ENCODE measurements around the gene HACL1.
A peak's percentile ranks its signal among the peaks of the same experiment; 100 is the strongest.
"Not testable (repeated sequence)": the region's sequence is repeated elsewhere in the genome, so short reads cannot be mapped to it uniquely, and the experiment has no call there.

The HACL1 gene

DNA sequence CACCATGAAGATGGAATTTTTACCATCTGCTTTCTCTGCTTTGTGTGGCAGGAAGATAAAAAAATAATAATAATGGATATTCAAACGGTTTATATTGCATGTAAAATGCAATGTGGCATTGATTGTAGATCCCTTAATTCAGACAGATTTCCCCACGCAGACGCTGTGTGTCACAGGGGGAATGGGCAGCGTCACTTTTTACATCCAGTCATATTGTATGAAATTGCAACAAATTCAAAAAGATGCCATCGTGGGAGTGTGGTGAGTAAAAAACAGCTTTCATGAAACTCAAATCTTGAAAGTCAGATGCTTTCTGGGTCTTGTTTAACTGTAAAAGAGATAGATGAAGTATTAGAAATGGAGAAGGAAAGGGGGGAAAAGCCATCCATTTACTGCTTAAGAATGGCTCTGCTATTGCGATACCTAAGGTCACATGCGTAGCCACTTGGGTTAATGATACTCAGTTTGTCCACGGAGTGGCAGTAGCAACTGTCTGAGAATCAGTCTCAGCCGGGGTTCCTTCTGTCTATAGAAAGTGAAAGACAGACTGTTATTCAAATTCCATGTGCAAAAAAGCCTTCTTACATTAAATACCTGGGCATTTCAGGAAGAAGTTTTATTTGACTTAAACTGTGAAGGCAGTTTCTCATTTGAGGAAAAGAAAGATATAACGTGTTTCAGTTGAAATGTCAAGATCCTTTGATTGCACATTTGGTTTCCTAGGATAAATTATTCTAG is 28.7 kb upstream of the HACL1 start:
- DNase-seq = peak; percentile 65

DNA sequence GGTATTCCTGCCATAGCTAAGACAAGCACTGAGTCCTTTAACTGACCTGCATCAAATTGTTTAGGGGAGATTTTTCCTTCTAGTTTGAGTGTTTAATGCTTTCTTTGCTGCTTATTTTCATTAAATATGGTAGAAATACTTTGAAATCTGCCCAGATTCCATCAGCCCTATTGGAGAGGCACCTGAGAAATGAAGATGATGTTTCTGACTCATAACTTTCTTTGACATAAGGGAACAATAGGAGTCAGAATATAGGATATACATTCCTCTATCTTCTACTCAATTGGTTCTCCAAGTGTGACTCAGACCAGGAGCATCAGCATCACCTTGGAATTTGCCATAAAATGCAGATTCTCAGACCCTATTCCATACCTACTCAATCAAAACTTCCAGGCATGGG is 27.6 kb upstream of the HACL1 start:
- DNase-seq = no peak

DNA sequence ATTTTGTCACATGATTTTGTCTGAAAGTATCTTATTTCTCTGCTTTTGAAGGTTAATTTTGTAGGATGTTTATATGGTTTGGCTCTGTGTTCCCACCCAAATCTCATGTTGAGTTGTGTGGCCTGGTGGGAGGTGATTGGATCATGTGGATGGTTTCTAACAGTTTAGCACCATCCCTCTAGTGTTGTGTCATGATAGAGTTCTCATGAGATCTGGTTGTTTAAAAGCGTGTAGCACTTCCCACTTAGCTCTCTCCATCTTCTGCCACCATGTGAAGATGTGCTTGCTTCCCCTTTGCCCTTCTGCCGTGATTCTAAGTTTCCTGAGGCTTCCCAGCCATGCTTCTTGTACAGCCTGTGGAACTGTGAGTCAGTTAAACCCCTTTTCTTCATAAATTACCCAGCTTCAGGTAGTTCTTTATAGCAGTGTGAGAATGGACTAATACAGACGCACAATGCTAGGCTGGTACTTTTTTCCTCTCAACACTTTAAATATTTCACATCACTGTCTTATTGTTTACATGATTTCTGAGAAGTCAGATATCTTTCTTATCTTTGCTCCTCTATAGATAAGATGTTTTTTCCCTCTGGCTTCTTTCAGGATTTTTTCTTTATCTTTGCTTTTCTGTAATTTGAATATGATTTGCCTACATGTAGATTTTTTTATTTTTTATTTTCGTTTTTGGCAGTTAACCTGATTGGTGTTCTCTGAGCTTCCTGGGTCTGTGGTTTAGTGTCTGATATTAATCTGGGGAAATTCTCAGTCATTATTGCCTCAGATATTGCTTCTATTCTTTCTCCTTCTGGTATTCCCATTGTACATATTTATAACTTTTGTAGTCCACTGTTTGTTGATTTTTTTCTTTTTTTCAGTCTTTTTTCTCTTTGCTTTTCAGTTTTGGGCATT is 22.4 kb upstream of the HACL1 start:
- DNase-seq = no peak

DNA sequence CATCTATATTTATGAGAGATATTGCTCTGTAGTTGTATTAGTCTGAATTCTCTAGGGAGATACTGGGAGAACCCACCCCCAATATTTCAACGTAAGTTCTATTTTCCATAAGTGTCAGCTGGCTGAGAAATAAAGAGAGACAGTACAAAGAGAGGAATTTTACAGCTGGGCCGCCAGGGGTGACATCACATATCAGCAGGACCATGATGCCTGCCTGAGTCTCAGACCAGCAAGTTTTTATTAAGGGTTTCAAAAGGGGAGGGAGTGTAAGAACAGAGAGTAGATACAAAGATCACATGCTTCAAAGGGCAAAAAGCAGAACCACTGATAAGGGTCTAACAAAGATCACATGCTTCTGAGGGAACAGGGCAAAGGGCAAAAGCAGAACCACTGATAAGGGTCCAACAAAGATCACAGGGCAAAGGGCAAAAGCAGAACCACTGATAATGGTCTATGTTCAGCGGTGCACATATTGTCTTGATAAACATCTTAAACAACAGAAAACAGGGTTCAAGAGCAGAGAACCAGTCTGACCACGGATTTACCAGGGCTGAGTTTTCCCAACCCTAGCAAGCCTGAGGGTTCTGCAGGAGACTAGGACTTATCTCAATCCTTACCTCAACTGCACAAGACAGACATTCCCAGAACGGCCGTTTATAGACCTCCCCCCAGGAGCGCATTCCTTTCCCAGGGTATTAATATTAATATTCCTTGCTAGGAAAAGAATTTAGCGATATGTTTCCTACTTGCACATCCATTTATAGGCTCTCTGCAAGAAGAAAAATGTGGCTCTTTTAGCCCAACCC is 18.5 kb upstream of the HACL1 start:
- not testable (repeated sequence) for DNase-seq

DNA sequence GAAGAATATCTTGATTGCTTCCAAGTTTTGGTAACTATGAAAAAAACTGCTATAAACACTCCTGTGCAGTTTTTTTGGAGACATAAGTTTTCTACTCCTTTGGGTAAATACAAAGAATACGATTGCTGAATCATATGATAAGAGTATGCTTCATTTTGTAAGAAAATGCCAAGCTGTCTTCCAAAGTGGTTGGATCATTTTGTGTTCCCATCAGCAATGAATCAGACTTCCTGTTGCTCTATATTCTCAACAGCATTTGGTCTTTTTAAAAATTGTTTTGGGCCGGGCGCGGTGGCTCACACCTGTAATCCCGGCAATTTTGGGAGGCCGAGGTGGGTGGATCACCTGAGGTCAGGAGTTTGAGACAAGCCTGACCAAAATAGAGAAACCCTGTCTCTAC is 14.7 kb upstream of the HACL1 start:
- no peak for DNase-seq

DNA sequence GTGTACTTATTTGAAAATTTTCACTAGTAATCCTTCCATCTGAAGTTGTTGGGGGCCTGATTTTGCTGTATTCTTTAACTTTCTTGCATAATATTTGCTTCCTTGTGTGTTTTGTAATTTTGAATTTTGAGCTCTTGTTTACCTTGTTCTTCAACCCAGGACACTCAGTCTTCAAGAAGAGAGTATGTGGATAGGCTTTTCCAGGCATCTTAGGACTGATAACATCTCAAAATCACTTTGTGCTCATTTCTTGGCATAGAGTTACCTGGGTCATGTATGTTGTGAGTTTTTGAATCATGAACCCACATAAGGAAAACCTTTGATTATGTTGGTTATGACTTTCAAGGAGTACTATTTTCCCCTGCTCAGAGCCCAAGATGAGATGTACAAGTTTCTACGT is 13.6 kb upstream of the HACL1 start:
- no peak for DNase-seq

DNA sequence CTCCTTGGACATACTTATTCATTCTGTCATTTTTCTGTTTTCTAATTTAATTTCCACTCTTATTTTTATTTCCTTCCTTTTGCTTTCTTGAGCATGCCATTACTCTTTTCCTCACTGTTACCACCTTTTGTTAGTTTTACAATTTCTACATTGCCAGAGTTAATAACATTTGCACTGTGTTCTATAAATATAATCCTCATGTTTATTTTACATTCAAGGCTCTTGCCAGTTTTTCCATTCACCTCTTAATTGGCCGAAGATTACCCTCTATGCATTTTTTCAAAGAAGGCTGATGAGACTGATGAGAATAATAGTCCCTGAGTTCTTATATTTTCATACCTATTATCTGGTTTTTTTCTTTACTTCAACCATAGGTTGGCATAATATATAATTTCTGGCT is 10.6 kb upstream of the HACL1 start:
- no peak for DNase-seq

DNA sequence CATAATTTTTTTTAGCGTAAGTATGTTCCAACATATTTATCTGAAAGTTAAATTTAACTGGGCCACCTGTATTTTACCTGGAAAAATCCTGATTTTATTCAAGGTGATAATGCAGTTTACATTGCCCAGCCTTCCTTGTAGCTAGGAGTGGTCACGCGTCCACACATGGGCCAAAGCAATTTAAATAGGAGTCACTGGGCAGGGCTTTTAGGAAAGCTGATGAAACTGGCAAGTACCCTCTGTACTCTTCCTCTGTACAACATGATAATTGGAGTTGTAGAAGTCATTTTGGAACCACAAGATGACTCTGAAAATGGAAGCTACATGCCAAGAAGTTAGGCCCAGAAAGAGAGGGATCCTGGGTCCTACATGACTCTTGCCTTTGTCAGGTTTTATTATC is 9.6 kb upstream of the HACL1 start:
- no peak for DNase-seq

DNA sequence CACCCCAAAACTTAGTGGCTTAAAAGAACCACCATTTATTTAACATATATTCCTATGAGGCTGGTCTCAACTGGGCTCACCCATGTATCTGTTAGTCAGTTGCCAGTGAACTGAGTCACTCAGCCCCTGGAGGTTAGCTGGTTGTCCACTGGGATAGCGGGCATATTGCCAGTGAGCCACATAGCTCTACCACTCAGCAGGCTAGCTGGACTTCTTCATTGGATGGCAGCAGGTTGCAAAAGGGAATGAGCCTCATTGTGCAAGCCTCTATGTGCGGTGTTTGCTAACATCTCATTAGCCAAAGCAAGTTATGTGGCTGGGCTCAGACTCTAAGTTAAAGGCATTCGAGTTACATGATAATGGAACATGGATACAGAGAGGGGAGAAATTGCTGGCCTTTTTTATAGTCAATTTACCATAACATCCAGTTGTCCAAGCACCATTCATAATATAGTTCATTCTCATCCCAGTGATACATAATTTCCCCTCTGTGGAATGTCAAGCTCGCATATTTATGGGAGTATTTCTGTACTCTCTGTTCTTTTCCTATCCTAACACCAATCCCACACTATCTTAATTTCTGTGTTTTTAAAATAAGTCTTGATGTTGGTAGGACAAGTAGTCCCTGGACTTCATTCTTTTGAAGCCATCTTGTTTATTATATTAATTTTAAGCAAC is 8.9 kb upstream of the HACL1 start:
- no peak for DNase-seq

DNA sequence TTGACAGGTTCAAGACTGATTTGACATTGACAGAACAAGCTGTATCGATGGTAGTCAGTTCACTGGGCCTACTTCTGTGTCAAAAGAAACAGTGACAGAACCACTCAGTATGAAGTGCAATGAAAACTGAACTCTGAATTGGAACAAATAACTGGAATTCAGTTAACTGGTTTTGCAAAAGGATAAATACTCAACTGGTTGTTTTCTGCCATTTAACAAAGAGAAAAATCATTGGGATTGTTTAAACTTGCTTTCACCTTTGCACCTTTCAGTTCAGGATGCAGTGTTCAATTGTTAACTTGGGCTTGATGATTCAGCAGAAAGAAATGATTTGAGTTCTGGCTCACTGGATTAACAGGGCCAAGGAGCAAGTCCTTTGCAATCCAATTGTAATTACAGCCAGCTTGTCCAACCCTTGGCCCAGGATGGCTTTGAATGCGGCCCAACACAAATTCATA is 5.1 kb upstream of the HACL1 start:
- DNase-seq = no peak

DNA sequence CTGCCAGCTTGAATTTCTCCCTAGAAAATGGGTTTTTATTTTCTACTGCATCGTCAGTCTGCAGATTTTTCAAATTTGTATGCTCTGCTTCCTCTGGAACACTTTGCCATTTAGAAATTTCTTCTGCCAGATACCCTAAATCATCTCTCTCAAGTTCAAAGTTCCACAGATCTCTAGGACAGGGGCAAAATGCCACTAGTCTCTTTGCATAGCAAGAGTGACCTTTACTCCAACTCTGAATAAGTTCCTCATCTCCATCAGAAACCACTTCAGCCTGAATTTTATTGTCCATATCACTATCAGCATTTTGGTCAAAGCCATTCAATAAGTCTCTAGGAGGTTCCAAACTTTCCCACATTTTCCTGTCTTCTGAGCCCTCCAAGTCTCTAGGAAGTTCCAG is 3.2 kb upstream of the HACL1 start:
- DNase-seq = not testable (repeated sequence)

DNA sequence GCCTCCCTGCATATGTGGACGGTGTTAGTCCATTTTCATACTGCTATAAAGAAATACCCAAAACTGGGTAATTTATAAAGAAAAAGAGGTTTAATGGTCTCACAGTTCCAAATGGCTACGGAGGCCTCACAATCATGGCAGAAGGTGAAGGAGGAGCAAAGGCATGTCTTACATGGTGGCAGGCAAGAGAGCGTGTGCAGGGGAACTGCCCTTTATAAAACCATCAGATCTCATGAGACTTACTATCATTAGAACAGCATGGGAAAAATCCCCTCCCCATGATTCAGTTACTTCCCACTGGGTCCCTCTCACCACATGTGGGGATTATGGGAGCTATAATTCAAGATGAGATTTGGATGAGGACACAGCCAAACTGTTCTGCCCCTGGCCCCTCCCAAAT is 1.4 kb upstream of the HACL1 start:
- not testable (repeated sequence) for DNase-seq

DNA sequence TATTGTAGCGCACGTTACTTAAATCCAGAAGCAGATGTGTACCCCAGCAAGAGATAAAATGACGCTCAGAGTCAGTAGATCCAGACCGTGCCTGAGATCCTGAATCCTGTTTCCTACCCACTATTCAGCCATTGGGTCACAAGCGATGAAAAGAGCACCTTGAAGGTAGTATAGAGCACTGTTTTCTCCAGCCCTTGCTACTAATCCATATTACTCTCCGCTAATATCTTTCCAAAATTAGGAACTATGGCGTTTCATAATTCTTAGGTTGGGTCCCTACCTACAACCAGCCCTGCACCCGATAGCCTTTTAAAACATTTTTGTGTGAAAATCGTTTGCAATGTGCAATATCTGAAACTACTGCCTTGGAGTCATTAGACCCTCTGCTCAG is 772 bp upstream of the HACL1 start:
- no peak for DNase-seq

DNA sequence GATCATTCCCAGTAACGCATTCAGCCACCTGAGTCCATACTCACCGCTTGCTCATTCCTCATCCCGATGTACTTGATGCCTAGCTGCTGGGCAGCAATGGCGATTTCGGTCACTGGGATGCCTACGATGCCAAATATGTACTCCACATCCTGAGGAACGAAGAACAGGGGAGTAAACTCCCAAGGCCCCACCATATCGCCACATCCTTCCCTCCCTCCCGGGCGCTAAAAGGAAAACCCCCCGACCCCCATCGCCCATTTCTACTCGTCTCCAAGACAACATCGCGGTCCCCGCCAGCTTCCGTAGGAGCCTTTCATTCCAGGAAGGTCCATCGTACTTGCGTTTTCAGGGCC is 347 bp downstream of the HACL1 start:
- DNase-seq = no peak

DNA sequence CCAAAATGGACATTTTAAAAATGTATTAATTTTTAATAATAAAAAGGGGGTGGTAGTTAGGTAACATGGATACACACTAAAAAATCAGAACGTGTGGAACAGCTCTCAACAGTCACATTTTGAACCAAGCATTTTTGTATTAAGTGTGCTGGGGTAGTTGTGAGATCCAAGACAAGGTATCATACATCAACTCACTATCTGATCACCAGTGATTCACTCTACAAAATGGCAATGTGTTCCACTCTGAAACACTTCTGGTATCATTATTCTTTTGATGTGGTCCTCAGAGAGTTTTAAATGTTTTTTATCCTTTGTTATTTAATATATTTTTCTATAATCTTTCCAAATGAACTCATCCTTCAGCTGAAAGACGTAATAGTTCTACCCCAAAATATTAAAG is 5.4 kb downstream of the HACL1 start:
- DNase-seq = no peak

DNA sequence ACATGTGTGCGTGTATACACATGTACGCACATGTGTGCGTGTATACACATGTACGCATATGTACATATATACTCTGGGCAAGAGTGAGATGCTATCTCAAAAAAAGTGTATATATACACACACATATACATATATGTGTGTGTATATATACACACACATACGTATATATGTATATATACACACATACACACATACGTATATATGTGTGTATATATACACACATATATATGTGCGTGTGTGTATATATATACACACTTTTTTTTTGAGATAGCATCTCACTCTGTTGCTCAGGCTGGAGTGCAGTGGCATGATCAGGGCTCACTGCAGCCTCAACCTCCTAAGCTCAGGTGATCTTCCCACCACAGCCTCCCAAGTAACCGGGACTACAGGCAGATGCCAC is 8.4 kb downstream of the HACL1 start:
- DNase-seq = no peak

DNA sequence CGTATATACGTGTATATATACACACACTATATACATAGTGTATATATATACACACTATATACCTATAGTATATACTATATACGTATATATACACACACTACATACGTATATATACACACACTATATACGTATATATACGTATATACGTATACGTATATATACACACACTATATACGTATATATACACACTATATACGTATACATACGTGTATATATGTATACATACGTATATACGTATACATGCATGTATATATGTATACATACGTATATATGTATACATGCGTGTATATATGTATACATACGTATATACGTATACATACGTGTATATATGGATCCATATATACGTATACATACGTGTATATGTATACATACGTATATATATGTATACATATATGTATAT is 9.4 kb downstream of the HACL1 start:
- DNase-seq = no peak

DNA sequence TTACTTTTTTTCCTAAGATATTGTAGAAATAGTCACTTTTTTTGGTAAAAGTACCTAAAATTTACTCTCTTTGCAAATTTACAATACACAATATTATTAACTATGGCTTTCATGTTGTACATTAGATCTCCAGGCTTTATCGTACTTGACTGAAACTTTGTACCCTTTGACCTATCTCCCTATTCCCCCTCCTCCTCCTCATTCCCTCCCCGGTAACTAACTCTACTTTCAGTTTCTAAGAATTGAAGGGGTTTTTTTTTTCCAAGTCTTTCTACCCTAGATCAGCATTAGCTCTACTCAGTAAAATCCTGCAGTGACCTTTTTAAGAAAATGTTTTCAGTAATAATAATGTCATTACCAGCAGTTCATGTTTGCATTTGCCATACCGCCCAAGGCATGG is 10.1 kb downstream of the HACL1 start:
- DNase-seq = no peak

DNA sequence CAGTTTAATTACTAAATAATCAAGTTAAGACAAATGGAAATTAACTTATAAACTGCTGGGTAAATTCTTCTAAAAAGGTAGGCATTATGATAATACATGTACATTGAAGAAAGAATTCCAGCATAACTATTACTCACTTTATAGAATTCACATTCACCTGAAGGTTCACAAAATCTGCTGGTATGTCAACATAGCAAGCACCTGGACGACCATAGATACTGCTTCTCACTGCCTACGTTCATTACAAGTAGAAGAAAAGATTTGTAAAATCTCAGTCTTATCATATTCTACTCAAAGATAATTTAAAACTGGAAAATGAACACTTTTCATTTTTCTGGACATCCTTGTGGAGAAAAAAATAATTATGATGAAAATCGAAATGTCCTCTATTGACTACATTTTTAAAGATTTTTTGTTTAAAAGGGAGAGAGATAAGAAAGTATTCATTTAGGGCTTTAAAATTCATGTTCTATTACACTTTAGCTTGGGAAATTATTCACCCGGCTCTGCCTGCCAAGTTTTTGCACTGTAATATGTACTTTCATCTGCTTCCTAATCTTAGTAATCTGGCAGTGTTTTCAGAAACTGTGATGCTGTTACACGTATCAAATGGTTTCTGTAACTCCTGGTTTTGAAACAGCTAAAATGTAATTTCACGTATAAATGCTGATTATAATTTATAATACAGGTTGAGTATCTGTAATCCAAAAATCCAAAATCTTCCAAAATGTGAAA is 16.1 kb downstream of the HACL1 start:
- no peak for DNase-seq

DNA sequence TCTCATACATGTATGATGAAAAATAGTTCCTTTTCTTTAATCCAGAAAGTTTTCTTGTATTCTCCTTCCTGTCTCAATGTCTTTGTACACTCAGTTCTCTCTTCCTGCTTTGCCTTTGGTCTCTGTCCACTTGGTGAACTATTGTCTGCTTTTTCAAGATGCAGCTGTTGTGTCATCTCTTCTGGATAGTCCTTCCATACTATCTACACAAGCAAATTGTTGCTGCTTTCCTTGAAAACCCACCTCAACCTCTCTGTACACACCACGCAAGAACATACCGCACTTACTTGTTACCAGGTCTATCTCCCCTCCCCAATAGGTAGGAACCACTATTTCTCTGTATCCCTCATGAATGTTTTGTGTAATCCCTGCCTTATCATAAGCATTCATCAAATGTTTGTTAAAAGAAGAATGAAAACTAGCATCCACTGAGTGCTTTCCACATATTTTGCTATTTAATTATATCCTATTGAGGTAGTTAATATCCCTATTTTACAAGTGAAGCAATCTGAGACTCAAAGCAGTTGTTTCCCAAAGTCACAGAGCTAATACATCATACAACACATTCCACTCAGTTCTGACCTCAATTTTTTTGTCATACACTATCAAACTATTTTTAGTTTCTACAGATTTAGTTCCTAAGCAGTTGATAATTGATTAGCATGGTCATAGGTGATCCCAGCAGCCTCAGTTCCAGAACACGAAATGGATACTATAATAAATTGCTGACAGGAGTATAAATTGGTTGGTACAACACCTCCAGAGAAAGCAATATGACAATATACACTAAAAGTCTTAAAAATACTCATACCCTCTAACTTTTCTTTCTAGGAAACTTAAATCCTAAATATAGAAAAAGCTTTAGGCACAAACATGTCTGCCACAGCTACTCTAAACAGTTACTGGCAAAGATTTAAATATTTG is 19.6 kb downstream of the HACL1 start:
- no peak for DNase-seq

DNA sequence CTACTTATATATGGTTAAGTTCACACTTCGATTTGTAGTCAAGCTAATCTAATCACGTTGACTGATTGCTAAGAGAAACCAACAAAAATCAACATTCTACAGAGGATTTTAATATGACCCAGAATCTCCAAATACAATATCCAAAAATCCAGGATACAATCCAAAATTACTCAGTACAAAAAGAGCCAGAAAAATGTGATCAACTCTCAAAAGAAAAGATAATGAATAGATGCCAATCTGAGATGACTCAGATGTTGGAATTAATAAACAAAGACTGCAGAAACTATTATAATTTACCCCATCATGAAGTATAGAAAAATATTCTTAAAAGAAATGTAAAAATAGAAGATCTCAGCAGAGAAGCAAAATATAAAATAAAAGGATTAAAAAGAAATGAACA is 22.3 kb downstream of the HACL1 start:
- DNase-seq = no peak

Measured in NCI-H1048 (cell line).